PC-3 (cell line): Measurements from ENCODE around the gene BATF2. TPM values are rescaled to one million over a fixed set of nuclear protein-coding genes. Genes with fewer than 3 reads are reported as not detected.

Experiments
- ATAC-seq: fragments of 200-7000 bp; cut with Tn5 transposase; 2 replicates; pipeline ENCODE4 v1.9.1; 2020; ENCODE audit warnings: mild to moderate bottlenecking, moderate library complexity
- BruUV-seq: library from RNA; stranded (reverse); fragments of 400-500 nt; replicated peaks from 2 replicates; lab custom pipeline; 2021; lab: Mats Ljungman, UMichigan
- CTCF ChIA-PET: fragments of 300-600 bp; sonication (Branson Sonifier 250); formaldehyde crosslinking; loops from one replicate; lab custom pipeline; 2022; ENCODE audit warnings: antibody characterized with exemption; lab: Charles Lee
- POLR2A ChIA-PET: fragments of 300-600 bp; sonication (Branson Sonifier 250); formaldehyde crosslinking; loops from one replicate; lab custom pipeline; 2022; ENCODE audit warnings: antibody characterized with exemption; ENCODE audit not compliant: unreplicated experiment; lab: Charles Lee
- DNase-seq: peaks from one replicate; pipeline ENCODE4 v3.0.0-alpha.2; 2015
- H2AFZ ChIP-seq: fragments of 300-600 bp; sonication (generic); 2 replicates; pipeline ENCODE4 v1.6.0; 2016; ENCODE audit warnings: antibody characterized with exemption, low read length
- H3F3A ChIP-seq: fragments of 300-600 bp; sonication (generic); one replicate; pipeline ENCODE4 v1.6.0; 2017; ENCODE audit warnings: antibody characterized with exemption, low read length, control low read depth, mild to moderate bottlenecking; ENCODE audit not compliant: unreplicated experiment
- H3K27ac ChIP-seq: fragments of 300-600 bp; sonication (generic); 2 replicates; pipeline ENCODE4 v1.5.1; 2016; ENCODE audit warnings: mild to moderate bottlenecking, low read length
- H3K27me3 ChIP-seq: fragments of 300-600 bp; sonication (generic); 2 replicates; pipeline ENCODE4 v1.6.1; 2016; ENCODE audit warnings: low read length, mixed read lengths
- H3K36me3 ChIP-seq: fragments of 300-600 bp; sonication (generic); 2 replicates; pipeline ENCODE4 v1.6.1; 2016; ENCODE audit warnings: low read depth, mixed run types, low read length, mixed read lengths
- H3K4me1 ChIP-seq: fragments of 300-600 bp; sonication (generic); 2 replicates; pipeline ENCODE4 v1.5.1; 2016; ENCODE audit warnings: low read length; ENCODE audit not compliant: insufficient read depth
- H3K4me2 ChIP-seq: fragments of 300-600 bp; sonication (generic); 2 replicates; pipeline ENCODE4 v1.6.0; 2016; ENCODE audit warnings: low read length
- H3K4me3 ChIP-seq: fragments of 300-600 bp; sonication (generic); 2 replicates; pipeline ENCODE4 v1.5.1; 2016; ENCODE audit warnings: mild to moderate bottlenecking, low read length, mixed read lengths
- H3K79me2 ChIP-seq: fragments of 300-600 bp; sonication (generic); 2 replicates; pipeline ENCODE4 v1.6.1; 2017; ENCODE audit warnings: low read length, mixed read lengths
- H3K9ac ChIP-seq: fragments of 300-600 bp; sonication (generic); 2 replicates; pipeline ENCODE4 v1.6.0; 2016; ENCODE audit warnings: mild to moderate bottlenecking, low read length
- H3K9me2 ChIP-seq: fragments of 300-600 bp; sonication (generic); replicated peaks from 2 replicates; pipeline ENCODE4 v1.6.1; 2016; ENCODE audit warnings: mixed run types, low read length, mixed read lengths
- H3K9me3 ChIP-seq: fragments of 300-600 bp; sonication (generic); 2 replicates; pipeline ENCODE4 v1.6.1; 2016; ENCODE audit warnings: low read length, mixed read lengths
- H4K20me1 ChIP-seq: fragments of 300-600 bp; sonication (generic); 2 replicates; pipeline ENCODE4 v1.6.1; 2016; ENCODE audit warnings: low read length, mixed read lengths
- CTCF ChIP-seq: fragments of 300-600 bp; sonication (generic); conservative IDR thresholded peaks from 2 replicates; pipeline ENCODE4 v1.5.1; 2017; ENCODE audit warnings: antibody characterized with exemption, low read depth, mild to moderate bottlenecking, low read length
- EZH2 ChIP-seq: fragments of 300-600 bp; sonication (generic); IDR thresholded peaks from one replicate; pipeline ENCODE4 v1.6.1; 2017; ENCODE audit warnings: antibody characterized with exemption, mild to moderate bottlenecking, low read length; ENCODE audit not compliant: unreplicated experiment
- EZH2phosphoT487 ChIP-seq: fragments of 300-600 bp; sonication (generic); IDR thresholded peaks from 2 replicates; pipeline ENCODE4 v1.6.1; 2018; ENCODE audit warnings: mild to moderate bottlenecking, antibody characterized with exemption, low read length, borderline replicate concordance
- intact Hi-C: fragments of 100-400 bp; cut with micrococcal nuclease; formaldehyde crosslinking; loops from 2 replicates; pipeline ENCODE4 v1.9.0; 2023
- total RNA-seq: library from RNA; depleted of rRNA; stranded (reverse); fragments of >200 nt; gene quantifications from 2 replicates; pipeline ENCODE4 v1.2.3, GENCODE V29; 2014

Gene BATF2
- total RNA-seq, 1 experiment from 2014 or later = not detected

- Histone ChIP-seq H3K9ac (no peak overlapping the region), H3F3A (no peaks in the 10 kb centered on the region), H3K27me3 (no peaks in the 10 kb centered on the region), H3K36me3 (no peaks in the 10 kb centered on the region), H3K9me3 (no peaks in the 10 kb centered on the region), H3K79me2 (peaks cover 10% of the 10 kb centered on the region), H3K9me2 (no peaks in the 10 kb centered on the region), H3K27ac (no peak overlapping the region), H4K20me1 (no peaks in the 10 kb centered on the region), H3K4me1 (peaks cover 12% of the 10 kb centered on the region), H2AFZ (no peak overlapping the region), H3K4me3 (no peak overlapping the region), H3K4me2 (no peak overlapping the region)
- no TSS peak for BruUV-seq
- POLR2A ChIA-PET = no interaction called here
- TF ChIP-seq EZH2 (no peak), CTCF (no peak), EZH2phosphoT487 (no peak)
- intact Hi-C loops = no loop called here
- DNase-seq = no peak
- CTCF ChIA-PET = no interaction called here
- ATAC-seq = no peak
These were observed 21.2 kb upstream of the BATF2 start for GRCh38 chr11:65017937-65018336.

GRCh38 chr11:65016705-65017104, 19.9 kb upstream of the BATF2 start:
- Histone ChIP-seq H3K79me2 (peaks cover 10% of the 10 kb centered on the region), H3K9ac (no peak overlapping the region), H3K9me2 (no peaks in the 10 kb centered on the region), H3K4me3 (no peak overlapping the region), H4K20me1 (no peaks in the 10 kb centered on the region), H3F3A (no peaks in the 10 kb centered on the region), H3K4me1 (peaks cover 14% of the 10 kb centered on the region), H3K4me2 (no peak overlapping the region), H3K9me3 (no peaks in the 10 kb centered on the region), H3K27ac (no peak overlapping the region), H3K27me3 (no peaks in the 10 kb centered on the region), H3K36me3 (no peaks in the 10 kb centered on the region), H2AFZ (no peak overlapping the region)
- CTCF ChIA-PET = no interaction called here
- BruUV-seq = no TSS peak
- ATAC-seq (no peak), DNase-seq (no peak)
- TF ChIP-seq CTCF (no peak), EZH2 (no peak), EZH2phosphoT487 (no peak)
- intact Hi-C loops = no loop called here
- POLR2A ChIA-PET = no interaction called here

- Histone ChIP-seq H3K9ac (peak overlapping the region; percentile 78), H3K36me3 (no peaks in the 10 kb centered on the region), H3K9me3 (no peaks in the 10 kb centered on the region), H3K27ac (peak overlapping the region; percentile 72; the same call in 1 of the 2 replicates), H3K4me1 (peaks cover 14% of the 10 kb centered on the region), H2AFZ (peak overlapping the region; percentile 99), H3K4me3 (peak overlapping the region; percentile 74), H3K79me2 (peaks cover 10% of the 10 kb centered on the region), H3K4me2 (peak overlapping the region; percentile 96), H4K20me1 (no peaks in the 10 kb centered on the region), H3K27me3 (no peaks in the 10 kb centered on the region), H3F3A (no peaks in the 10 kb centered on the region), H3K9me2 (no peaks in the 10 kb centered on the region)
- intact Hi-C loops = loop anchor here (1.0 to 5.0 kb wide), 3 partner anchors 63 to 97 kb away; partner anchors contain the start of genes ATG2A and PPP2R5B
- TF ChIP-seq CTCF (no peak), EZH2phosphoT487 (no peak), EZH2 (no peak)
- ChIA-PET POLR2A (interaction anchor here (0.5 kb wide), 1 partner anchor 141 kb away, joined by 14 read pairs; no protein-coding TSS in a partner anchor), CTCF (interaction anchor here (0.6 to 1.2 kb wide), 4 partner anchors 49 to 345 kb away, joined by 3 to 8 read pairs (median 4); no protein-coding TSS in a partner anchor)
- peak; percentile 14 for ATAC-seq
- DNase-seq = no peak
- BruUV-seq = no TSS peak
These were observed 18.0 kb upstream of the BATF2 start for GRCh38 chr11:65014726-65015227.
